HepG2 (cell line): Measurements from ENCODE around the gene ZBTB46. TPM values are rescaled to one million over a fixed set of nuclear protein-coding genes. Genes with fewer than 3 reads are reported as not detected.

Experiments used
- AGO2 ChIP-seq: fragments of 200-400 bp; formaldehyde crosslinking; optimal IDR thresholded peaks from 2 replicates; pipeline ENCODE3; 2017; ENCODE audit warnings: mild to moderate bottlenecking, low read depth, low read length, moderate library complexity
- BORCS8-MEF2B ChIP-seq: sonication (generic); formaldehyde crosslinking; IDR thresholded peaks from 2 replicates; pipeline ENCODE4 v1.8.0; 2022; ENCODE audit warnings: mild to moderate bottlenecking, missing genetic modification reagents
- CBX5 ChIP-seq: sonication (generic); formaldehyde crosslinking; IDR thresholded peaks from 2 replicates; pipeline ENCODE4 v1.4.0; 2020; ENCODE audit warnings: missing genetic modification reagents, borderline replicate concordance
- CREM ChIP-seq, 2 experiments: sonication (generic) in 1 of 2; formaldehyde crosslinking in 1 of 2; IDR thresholded peaks; 2 replicates each; pipeline versions ENCODE4 v1.4.0 to v1.6.1; 2016 to 2020; ENCODE audit warnings: antibody characterized with exemption in 1 of 2, mild to moderate bottlenecking in 1 of 2, missing genetic modification reagents in 1 of 2
- ERF ChIP-seq: IDR thresholded peaks from 2 replicates; pipeline ENCODE4 v1.6.1; 2018; ENCODE audit warnings: missing biosample characterization, missing genetic modification reagents
- HMG20B ChIP-seq: conservative IDR thresholded peaks from 2 replicates; pipeline ENCODE4 v1.6.1; 2016; ENCODE audit warnings: missing genetic modification reagents, missing compliant biosample characterization
- KLF16 ChIP-seq, 2 experiments: sonication (generic) in 1 of 2; formaldehyde crosslinking in 1 of 2; IDR thresholded peaks; 2 replicates each; pipeline versions ENCODE4 v1.6.1 to v1.8.0; 2016 to 2023; ENCODE audit warnings: missing genetic modification reagents in 2 of 2, missing compliant biosample characterization in 1 of 2
- KMT2B ChIP-seq: IDR thresholded peaks from 2 replicates; pipeline ENCODE4 v1.6.1; 2016; ENCODE audit warnings: missing genetic modification reagents, missing compliant biosample characterization
- MTA1 ChIP-seq: sonication (generic); formaldehyde crosslinking; IDR thresholded peaks from 2 replicates; pipeline ENCODE4 v1.4.0; 2020; ENCODE audit warnings: missing genetic modification reagents, mild to moderate bottlenecking, borderline replicate concordance
- SNAI1 ChIP-seq: sonication (generic); formaldehyde crosslinking; IDR thresholded peaks from 2 replicates; pipeline ENCODE4 v1.5.0; 2020; ENCODE audit warnings: mild to moderate bottlenecking, missing genetic modification reagents, borderline replicate concordance
- TCF12 ChIP-seq, 2 experiments: fragments of 450-650 bp in 1 of 2; sonication (generic) in 1 of 2; formaldehyde crosslinking in 1 of 2; IDR thresholded peaks; 2 replicates each; pipeline versions ENCODE4 v1.6.1 to v1.8.0; 2017 to 2022; ENCODE audit warnings: antibody characterized with exemption in 1 of 2, mild to moderate bottlenecking in 1 of 2, missing genetic modification reagents in 1 of 2, moderate library complexity in 1 of 2
- ZMYM4 ChIP-seq: sonication (generic); formaldehyde crosslinking; IDR thresholded peaks from 2 replicates; pipeline ENCODE4 v1.8.1; 2023; ENCODE audit warnings: mild to moderate bottlenecking, missing genetic modification reagents
- ZNF12 ChIP-seq: sonication (generic); formaldehyde crosslinking; IDR thresholded peaks from 2 replicates; pipeline ENCODE4 v1.5.0; 2020; ENCODE audit warnings: missing genetic modification reagents
- ZNF138 ChIP-seq: sonication (generic); formaldehyde crosslinking; IDR thresholded peaks from 2 replicates; pipeline ENCODE4 v1.5.0; 2020; ENCODE audit warnings: mild to moderate bottlenecking, low read depth, missing genetic modification reagents
- ZNF292 ChIP-seq: sonication (generic); formaldehyde crosslinking; IDR thresholded peaks from 2 replicates; pipeline ENCODE4 v1.8.1; 2022; ENCODE audit warnings: mild to moderate bottlenecking, low read depth, missing genetic modification reagents, borderline replicate concordance
- ZNF530 ChIP-seq: sonication (generic); formaldehyde crosslinking; IDR thresholded peaks from 2 replicates; pipeline ENCODE4 v1.5.0; 2020; ENCODE audit warnings: low read depth, mild to moderate bottlenecking, missing genetic modification reagents
- ZNF564 ChIP-seq: sonication (generic); formaldehyde crosslinking; IDR thresholded peaks from 2 replicates; pipeline ENCODE4 v1.8.1; 2023; ENCODE audit warnings: mild to moderate bottlenecking, missing genetic modification reagents
- ZNF891 ChIP-seq: sonication (generic); formaldehyde crosslinking; IDR thresholded peaks from 2 replicates; pipeline ENCODE4 v1.5.0; 2020; ENCODE audit warnings: mild to moderate bottlenecking, missing genetic modification reagents
- polyA plus RNA-seq, 8 experiments: library from polyadenylated mRNA; depleted of rRNA in 3 of 8; stranded (reverse) in 7 of 8; unstranded in 1 of 8; fragments of >200 nt; fragmentation: Illumina TruSeq in 4 of 8; extraction: Trizol in 4 of 8; gene quantifications; 2 replicates each; pipeline versions ENCODE4 v1.2.1 to v1.2.3, GENCODE V29; 2011 to 2016; ENCODE audit warnings: low read depth in 4 of 8, missing spikeins in 1 of 8, mixed read lengths in 1 of 8; ENCODE audit not compliant: insufficient read depth in 1 of 8
- total RNA-seq, 5 experiments: library from RNA; depleted of rRNA; stranded (reverse); fragments of >200 nt; fragmentation: Illumina TruSeq; extraction: Trizol; gene quantifications; 2 replicates each; pipeline ENCODE4 v1.2.3, GENCODE V29; 2016; ENCODE audit warnings: low read depth in 1 of 5
- TF ChIP-seq, protein P1 (sequence below): IDR thresholded peaks from 2 replicates; pipeline ENCODE4 v1.6.1; 2016; ENCODE audit warnings: control low read depth
- TF ChIP-seq, protein P2 (sequence below): sonication (generic); formaldehyde crosslinking; IDR thresholded peaks from 2 replicates; pipeline ENCODE4 v1.8.0; 2022; ENCODE audit warnings: missing genetic modification reagents, mild to moderate bottlenecking, inconsistent platforms, borderline replicate concordance
- TF ChIP-seq, protein P3 (sequence below): sonication (generic); formaldehyde crosslinking; IDR thresholded peaks from 2 replicates; pipeline ENCODE4 v1.4.0; 2020; ENCODE audit warnings: missing genetic modification reagents
- TF ChIP-seq, protein P4 (sequence below): sonication (generic); IDR thresholded peaks from 2 replicates; pipeline ENCODE4 v1.6.1; 2016; ENCODE audit warnings: low read depth, borderline replicate concordance
- TF ChIP-seq, protein P5 (sequence below): sonication (generic); formaldehyde crosslinking; IDR thresholded peaks from 2 replicates; pipeline ENCODE4 v1.5.1; 2020; ENCODE audit warnings: missing genetic modification reagents, mild to moderate bottlenecking, borderline replicate concordance

Gene ZBTB46
- total and polyA plus RNA-seq, 2 of the 13 experiments (the other 11 are each of a cell fraction or from before 2014, with no cell fraction given), result 1.6 to 13.5 TPM

DNA sequence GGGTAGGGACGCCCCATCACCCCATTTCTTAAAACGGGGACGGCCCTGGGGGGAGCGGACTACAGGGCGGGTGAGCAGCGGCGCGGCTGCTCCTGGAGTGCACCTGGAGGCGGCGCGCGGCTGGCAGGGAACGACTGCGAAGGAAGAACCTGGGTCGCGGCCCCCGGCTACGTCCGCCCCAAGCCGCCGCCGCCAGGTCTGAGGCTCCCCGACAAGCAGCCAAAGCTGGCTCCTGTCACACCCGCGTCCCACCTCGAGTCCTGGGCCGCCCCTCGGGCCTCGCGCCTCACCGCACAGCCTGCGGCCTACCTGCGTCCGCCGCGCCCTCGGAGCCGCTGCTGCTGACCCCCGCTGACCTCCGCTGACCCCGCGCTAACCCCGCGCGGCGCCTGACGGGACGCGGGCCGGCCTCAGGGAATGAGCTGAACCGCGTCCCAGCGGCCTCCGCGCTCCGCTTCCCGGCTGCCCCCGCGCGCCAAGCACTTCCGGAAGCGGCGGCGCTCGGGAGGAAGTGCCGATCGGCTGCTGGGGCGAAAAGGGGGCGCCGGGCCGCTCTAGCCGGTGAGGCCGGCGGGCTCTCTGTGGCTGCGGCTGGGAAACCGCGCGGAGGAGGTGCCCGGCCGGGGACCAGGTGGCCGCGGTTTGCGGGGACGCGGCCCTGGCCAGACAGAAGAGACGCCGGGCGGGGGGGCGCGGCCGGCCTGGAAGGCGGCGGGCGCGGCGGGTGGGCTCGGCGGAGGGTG is 123.3 kb downstream of the ZBTB46 start, which contains the start of the genes ARFRP1 and ZGPAT (continued):
- peak; percentile 95 for TF ChIP-seq BORCS8-MEF2B (CRISPR knock-in tag)
- TF ChIP-seq KLF16 (CRISPR knock-in tag; IDR thresholded peaks at IDR 0.05), result peak; percentile 97; a peak in 3 of 4 replicates
- TF ChIP-seq, protein P1, sequence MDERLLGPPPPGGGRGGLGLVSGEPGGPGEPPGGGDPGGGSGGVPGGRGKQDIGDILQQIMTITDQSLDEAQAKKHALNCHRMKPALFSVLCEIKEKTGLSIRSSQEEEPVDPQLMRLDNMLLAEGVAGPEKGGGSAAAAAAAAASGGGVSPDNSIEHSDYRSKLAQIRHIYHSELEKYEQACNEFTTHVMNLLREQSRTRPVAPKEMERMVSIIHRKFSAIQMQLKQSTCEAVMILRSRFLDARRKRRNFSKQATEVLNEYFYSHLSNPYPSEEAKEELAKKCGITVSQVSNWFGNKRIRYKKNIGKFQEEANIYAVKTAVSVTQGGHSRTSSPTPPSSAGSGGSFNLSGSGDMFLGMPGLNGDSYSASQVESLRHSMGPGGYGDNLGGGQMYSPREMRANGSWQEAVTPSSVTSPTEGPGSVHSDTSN (CRISPR knock-in tag), result no peak
- peak; percentile 93 for TF ChIP-seq AGO2
- TF ChIP-seq MTA1 (CRISPR knock-in tag), result peak; percentile 59; the same call in 1 of the 2 replicates
- TF ChIP-seq ZNF292 (CRISPR knock-in tag), result no peak
- TF ChIP-seq ZNF891 (CRISPR knock-in tag), result peak; percentile 96
- TF ChIP-seq, protein P2, sequence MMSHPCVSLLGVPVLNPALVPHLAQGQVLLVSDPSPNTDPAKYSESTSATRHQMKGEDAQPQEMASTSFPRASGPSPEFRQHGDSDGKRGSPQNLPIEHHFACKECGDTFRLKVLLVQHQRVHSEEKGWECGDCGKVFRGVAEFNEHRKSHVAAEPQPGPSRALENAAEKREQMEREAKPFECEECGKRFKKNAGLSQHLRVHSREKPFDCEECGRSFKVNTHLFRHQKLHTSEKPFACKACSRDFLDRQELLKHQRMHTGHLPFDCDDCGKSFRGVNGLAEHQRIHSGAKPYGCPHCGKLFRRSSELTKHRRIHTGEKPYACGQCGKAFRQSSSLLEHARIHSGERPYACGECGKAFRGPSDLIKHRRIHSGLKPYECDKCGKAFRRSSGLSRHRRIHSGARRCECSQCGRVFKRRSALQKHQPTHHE (CRISPR knock-in tag), result peak; percentile 79
- TF ChIP-seq ZMYM4, result peak; percentile 88
- peak; percentile 94 for TF ChIP-seq ZNF564 (CRISPR knock-in tag)
- no peak; the same call in 1 of the 2 replicates for TF ChIP-seq ZNF12 (CRISPR knock-in tag)
- TF ChIP-seq HMG20B (CRISPR knock-in tag), result peak; percentile 64; the same call in 1 of the 2 replicates
- TF ChIP-seq ERF, result peak; percentile 97
- TF ChIP-seq, protein P3, sequence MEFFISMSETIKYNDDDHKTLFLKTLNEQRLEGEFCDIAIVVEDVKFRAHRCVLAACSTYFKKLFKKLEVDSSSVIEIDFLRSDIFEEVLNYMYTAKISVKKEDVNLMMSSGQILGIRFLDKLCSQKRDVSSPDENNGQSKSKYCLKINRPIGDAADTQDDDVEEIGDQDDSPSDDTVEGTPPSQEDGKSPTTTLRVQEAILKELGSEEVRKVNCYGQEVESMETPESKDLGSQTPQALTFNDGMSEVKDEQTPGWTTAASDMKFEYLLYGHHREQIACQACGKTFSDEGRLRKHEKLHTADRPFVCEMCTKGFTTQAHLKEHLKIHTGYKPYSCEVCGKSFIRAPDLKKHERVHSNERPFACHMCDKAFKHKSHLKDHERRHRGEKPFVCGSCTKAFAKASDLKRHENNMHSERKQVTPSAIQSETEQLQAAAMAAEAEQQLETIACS (CRISPR knock-in tag), result peak; percentile 82
- peak; percentile 88 for TF ChIP-seq KMT2B (CRISPR knock-in tag)
- TF ChIP-seq, protein P4, sequence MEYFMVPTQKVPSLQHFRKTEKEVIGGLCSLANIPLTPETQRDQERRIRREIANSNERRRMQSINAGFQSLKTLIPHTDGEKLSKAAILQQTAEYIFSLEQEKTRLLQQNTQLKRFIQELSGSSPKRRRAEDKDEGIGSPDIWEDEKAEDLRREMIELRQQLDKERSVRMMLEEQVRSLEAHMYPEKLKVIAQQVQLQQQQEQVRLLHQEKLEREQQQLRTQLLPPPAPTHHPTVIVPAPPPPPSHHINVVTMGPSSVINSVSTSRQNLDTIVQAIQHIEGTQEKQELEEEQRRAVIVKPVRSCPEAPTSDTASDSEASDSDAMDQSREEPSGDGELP, result peak; percentile 91; the same call in 1 of the 2 replicates
- peak; percentile 35; the same call in 1 of the 2 replicates for TF ChIP-seq SNAI1 (CRISPR knock-in tag)
- peak; percentile 88 for TF ChIP-seq ZNF138
- peak; percentile 90 for TF ChIP-seq CBX5 (CRISPR knock-in tag)
- TF ChIP-seq ZNF530, result 0 out of 2 replicates have a peak, but pooled peaks have one; percentile 87
- TF ChIP-seq TCF12 (IDR thresholded peaks at IDR 0.05), result no peak
- peak; percentile 94; the same call in 1 of the 2 replicates for TF ChIP-seq TCF12 (CRISPR knock-in tag; IDR thresholded peaks at IDR 0.05)
- TF ChIP-seq, protein P5, sequence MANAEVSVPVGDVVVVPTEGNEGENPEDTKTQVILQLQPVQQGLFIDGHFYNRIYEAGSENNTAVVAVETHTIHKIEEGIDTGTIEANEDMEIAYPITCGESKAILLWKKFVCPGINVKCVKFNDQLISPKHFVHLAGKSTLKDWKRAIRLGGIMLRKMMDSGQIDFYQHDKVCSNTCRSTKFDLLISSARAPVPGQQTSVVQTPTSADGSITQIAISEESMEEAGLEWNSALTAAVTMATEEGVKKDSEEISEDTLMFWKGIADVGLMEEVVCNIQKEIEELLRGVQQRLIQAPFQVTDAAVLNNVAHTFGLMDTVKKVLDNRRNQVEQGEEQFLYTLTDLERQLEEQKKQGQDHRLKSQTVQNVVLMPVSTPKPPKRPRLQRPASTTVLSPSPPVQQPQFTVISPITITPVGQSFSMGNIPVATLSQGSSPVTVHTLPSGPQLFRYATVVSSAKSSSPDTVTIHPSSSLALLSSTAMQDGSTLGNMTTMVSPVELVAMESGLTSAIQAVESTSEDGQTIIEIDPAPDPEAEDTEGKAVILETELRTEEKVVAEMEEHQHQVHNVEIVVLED (CRISPR knock-in tag), result peak; percentile 97
- no peak; the same call in 1 of the 2 replicates for TF ChIP-seq CREM (IDR thresholded peaks at IDR 0.05)
- TF ChIP-seq CREM (CRISPR knock-in tag; IDR thresholded peaks at IDR 0.05), result no peak
